ENCODE results near the gene SRSF3. TPM values are rescaled to one million over a fixed set of nuclear protein-coding genes. Genes with fewer than 3 reads are reported as not detected.

The SRSF3 gene
- total RNA-seq, 1 experiment from 2014 or later = 682 TPM

DNA sequence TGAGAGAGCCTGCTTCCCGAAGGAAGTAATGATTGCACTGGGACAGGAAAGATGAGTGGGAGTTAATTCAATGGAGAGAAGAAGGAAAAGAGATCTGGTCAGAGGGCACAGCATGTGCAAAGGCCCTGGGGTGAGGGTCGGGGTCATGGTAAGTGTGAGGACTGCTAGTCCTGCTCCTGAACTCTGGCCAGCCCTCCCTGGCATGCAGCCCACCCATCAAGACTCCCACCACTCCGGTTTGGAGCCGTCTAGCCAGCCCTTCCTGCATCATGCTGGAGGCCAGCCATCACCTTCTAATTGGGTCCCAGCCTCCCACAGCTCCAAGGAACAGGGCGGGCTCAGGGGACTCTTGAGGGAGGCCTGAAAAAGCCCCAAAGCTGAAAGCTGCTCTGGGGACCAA, 42.1 kb downstream of the SRSF3 start:
- POLR2A ChIA-PET (ENCODE audit: low non-redundant PET) = no interaction called here
- no TSS peak for BruUV-seq (replicated peaks)

DNA sequence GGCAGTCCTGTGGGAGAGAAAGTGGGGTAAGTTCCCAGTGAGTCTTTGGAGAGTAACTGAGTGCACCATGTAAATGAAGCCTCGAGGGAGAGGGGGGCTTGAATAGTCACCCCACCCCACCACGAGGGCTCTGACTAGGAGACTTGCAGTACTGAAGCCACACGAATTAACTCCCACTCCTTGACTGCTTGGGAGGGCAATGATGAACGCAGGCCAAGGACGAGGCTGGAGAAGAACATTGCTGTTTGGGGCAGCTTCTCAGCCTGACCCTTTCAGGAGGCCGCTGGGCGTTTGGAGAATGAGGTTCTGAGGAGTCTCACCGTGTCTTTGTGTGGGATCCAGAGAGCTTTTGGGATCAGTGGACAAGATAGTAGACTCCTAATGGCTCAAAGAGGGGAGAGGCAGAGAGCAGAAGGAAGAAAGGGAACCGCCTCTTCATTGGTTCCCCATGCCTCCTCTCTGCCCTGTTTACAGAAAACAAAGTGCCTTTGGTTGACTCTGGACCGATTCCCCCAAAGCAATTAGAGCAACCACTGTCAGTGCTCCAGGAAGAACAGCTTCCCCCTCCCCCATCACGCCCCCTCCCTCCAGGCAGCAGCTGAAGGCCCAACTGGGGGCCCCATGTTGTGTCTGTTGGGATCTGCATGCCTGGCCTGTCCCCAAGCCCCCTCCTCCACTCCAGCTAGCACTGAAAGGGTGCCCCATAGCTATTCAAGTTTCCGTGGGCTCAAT, 42.7 kb downstream of the SRSF3 start:
- TF ChIP-seq EZH2 (IDR thresholded peaks at IDR 0.05; ENCODE audit: borderline replicate concordance, low read depth, low read length, poor library complexity, severe bottlenecking) = no peak
- no peak for TF ChIP-seq CTCF (conservative IDR thresholded peaks at IDR 0.05; ENCODE audit: low read depth, low read length)
- ChIA-PET CTCF (no interaction called here), POLR2A (ENCODE audit: low non-redundant PET) (no interaction called here)
- Histone ChIP-seq H3K27me3 (replicated peaks; ENCODE audit: insufficient read depth, low read depth, low read length, poor library complexity) (no peaks in the 10 kb centered on the region), H3K36me3 (ENCODE audit: insufficient read depth, low read length, poor library complexity, severe bottlenecking) (no peaks in the 10 kb centered on the region), H3K9me3 (ENCODE audit: low read depth, low read length, poor library complexity, severe bottlenecking) (no peaks in the 10 kb centered on the region), H3K27ac (ENCODE audit: low read depth, low read length, poor library complexity, severe bottlenecking) (no peak overlapping the region), H3K4me3 (ENCODE audit: low read depth, low read length, poor library complexity, severe bottlenecking) (no peak overlapping the region), H3K4me1 (ENCODE audit: insufficient read depth, low read length, poor library complexity, severe bottlenecking) (no peaks in the 10 kb centered on the region)
- DNase-seq (ENCODE audit: low spot score) = no peak
- no TSS peak for BruUV-seq (replicated peaks)
- intact Hi-C loops (cut with micrococcal nuclease; ENCODE audit: unreplicated experiment) = no loop called here

More for the DNA sequence above, 42.1 kb downstream of the SRSF3 start:
- no peak for DNase-seq (ENCODE audit: low spot score)
- Histone ChIP-seq H3K9me3 (ENCODE audit: low read depth, low read length, poor library complexity, severe bottlenecking) (no peaks in the 10 kb centered on the region), H3K27me3 (replicated peaks; ENCODE audit: insufficient read depth, low read depth, low read length, poor library complexity) (no peaks in the 10 kb centered on the region), H3K4me3 (ENCODE audit: low read depth, low read length, poor library complexity, severe bottlenecking) (no peak overlapping the region), H3K36me3 (ENCODE audit: insufficient read depth, low read length, poor library complexity, severe bottlenecking) (no peaks in the 10 kb centered on the region), H3K27ac (ENCODE audit: low read depth, low read length, poor library complexity, severe bottlenecking) (no peak overlapping the region), H3K4me1 (ENCODE audit: insufficient read depth, low read length, poor library complexity, severe bottlenecking) (no peaks in the 10 kb centered on the region)
- CTCF ChIA-PET = no interaction called here
- intact Hi-C loops (cut with micrococcal nuclease; ENCODE audit: unreplicated experiment) = no loop called here
- TF ChIP-seq CTCF (conservative IDR thresholded peaks at IDR 0.05; ENCODE audit: low read depth, low read length) = no peak
- no peak for TF ChIP-seq EZH2 (IDR thresholded peaks at IDR 0.05; ENCODE audit: borderline replicate concordance, low read depth, low read length, poor library complexity, severe bottlenecking)

DNA sequence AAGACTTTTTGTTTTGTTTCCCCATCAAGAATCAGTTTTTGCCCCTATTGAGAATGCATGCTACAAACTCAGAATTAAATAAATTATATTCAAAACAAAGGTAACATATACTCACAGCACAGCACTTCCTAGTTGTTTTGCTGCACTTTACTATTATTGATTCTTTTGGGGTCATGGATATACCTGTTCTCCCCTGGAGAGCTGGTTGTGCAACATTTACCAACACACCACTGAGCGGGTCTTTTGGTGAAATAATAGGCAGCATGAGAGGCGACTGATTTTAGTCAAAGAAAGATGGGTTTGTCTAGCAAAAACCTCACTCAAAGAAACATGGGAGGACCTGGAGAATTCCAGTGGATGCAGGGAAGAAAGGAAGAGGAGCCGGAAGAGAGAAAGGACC, 44.4 kb downstream of the SRSF3 start:
- CTCF ChIA-PET = no interaction called here
- no peak overlapping the region for H3K27ac ChIP-seq (ENCODE audit: low read depth, low read length, poor library complexity, severe bottlenecking)
- intact Hi-C loops (cut with micrococcal nuclease; ENCODE audit: unreplicated experiment) = no loop called here
- DNase-seq (ENCODE audit: low spot score) = no peak
- POLR2A ChIA-PET (ENCODE audit: low non-redundant PET) = no interaction called here
- TF ChIP-seq CTCF (conservative IDR thresholded peaks at IDR 0.05; ENCODE audit: low read depth, low read length) (no peak), EZH2 (IDR thresholded peaks at IDR 0.05; ENCODE audit: borderline replicate concordance, low read depth, low read length, poor library complexity, severe bottlenecking) (no peak)
- H3K27me3 ChIP-seq (replicated peaks; ENCODE audit: insufficient read depth, low read depth, low read length, poor library complexity) = no peaks in the 10 kb centered on the region
- no peaks in the 10 kb centered on the region for H3K9me3 ChIP-seq (ENCODE audit: low read depth, low read length, poor library complexity, severe bottlenecking)
- H3K36me3 ChIP-seq (ENCODE audit: insufficient read depth, low read length, poor library complexity, severe bottlenecking) = no peaks in the 10 kb centered on the region
- no peaks in the 10 kb centered on the region for H3K4me1 ChIP-seq (ENCODE audit: insufficient read depth, low read length, poor library complexity, severe bottlenecking)
- H3K4me3 ChIP-seq (ENCODE audit: low read depth, low read length, poor library complexity, severe bottlenecking) = no peak overlapping the region
- BruUV-seq (replicated peaks) = no TSS peak
